ENCODE results near the gene RAP1GAP. TPM values are rescaled to one million over a fixed set of nuclear protein-coding genes. Genes with fewer than 3 reads are reported as not detected.

RAP1GAP gene
- polyA plus RNA-seq, 1 donor from 2014 or later = 9.8 TPM

DNA sequence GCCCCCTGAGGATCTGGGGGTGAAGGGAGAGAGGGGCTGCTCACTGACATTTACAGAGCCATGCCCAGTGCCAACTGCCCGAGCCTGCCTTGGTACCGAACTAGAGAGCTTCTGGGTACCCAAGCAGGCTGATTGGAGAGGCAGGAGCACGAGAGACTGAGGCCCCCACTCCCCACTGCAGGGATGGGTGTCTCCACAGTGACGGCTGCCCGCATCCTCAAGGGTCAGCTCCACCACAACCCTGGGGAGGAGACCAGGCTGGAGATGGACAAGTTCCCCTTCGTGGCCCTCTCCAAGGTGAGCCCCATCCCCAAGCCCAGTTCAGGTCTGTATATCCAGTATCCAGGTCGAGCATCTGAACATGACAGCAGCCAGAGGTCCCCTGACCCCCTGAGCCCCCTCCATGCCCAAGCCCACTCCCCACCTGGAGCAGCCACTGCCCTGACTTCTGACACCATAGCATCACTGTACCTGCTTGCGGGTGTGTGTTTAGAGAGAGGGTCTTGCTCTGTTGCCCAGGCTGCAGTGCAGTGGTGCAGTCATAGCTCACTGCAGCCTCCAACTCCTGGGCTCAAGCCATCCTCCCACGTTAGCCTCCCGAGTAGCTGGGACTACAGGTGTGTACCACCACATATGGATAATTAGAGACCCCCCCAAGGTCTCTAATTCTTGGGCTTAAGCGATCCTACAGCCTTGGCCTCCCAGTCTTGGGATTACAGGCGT, 108.1 kb downstream of the RAP1GAP start:
- no peak overlapping the region for H3K4me3 ChIP-seq (ENCODE audit: low read length)
- no peaks in the 10 kb centered on the region for H3K27me3 ChIP-seq (ENCODE audit: insufficient read depth, low read depth, low read length)

GRCh38 chr1:21559788-21560567, 109.2 kb downstream of the RAP1GAP start:
- no peak overlapping the region for H3K9ac ChIP-seq (ENCODE audit: low read length)
- H3F3A ChIP-seq (ENCODE audit: insufficient read depth, low read length, poor library complexity, severe bottlenecking) = no peaks in the 10 kb centered on the region
- no peaks in the 10 kb centered on the region for H4K20me1 ChIP-seq (ENCODE audit: insufficient read depth)
- H2AFZ ChIP-seq (ENCODE audit: low read depth, low read length) = no peak overlapping the region
- H3K27me3 ChIP-seq (ENCODE audit: insufficient read depth, low read depth, low read length) = no peaks in the 10 kb centered on the region
- TF ChIP-seq EP300 (conservative IDR thresholded peaks at IDR 0.05; ENCODE audit: poor library complexity, severe bottlenecking) = no peak
- no peak for TF ChIP-seq RAD21 (conservative IDR thresholded peaks at IDR 0.05)
- no peak for TF ChIP-seq CTCF (IDR thresholded peaks at IDR 0.05; ENCODE audit: poor library complexity, severe bottlenecking)
- no peaks in the 10 kb centered on the region for H3K79me2 ChIP-seq (replicated peaks; ENCODE audit: insufficient read depth, low read length)
- H3K27ac ChIP-seq (ENCODE audit: low read length) = no peak overlapping the region
- H3K36me3 ChIP-seq (ENCODE audit: insufficient read depth, low read length) = no peaks in the 10 kb centered on the region
- H3K9me2 ChIP-seq (ENCODE audit: insufficient read depth, low read length) = no peaks in the 10 kb centered on the region
- no peak overlapping the region for H3K4me3 ChIP-seq (ENCODE audit: low read length)
- H3K4me2 ChIP-seq (ENCODE audit: low read length) = no peak overlapping the region
- no peaks in the 10 kb centered on the region for H3K9me3 ChIP-seq (ENCODE audit: low read length)

More for the DNA sequence above, 108.1 kb downstream of the RAP1GAP start:
- Histone ChIP-seq H3K9me3 (ENCODE audit: low read length) (no peaks in the 10 kb centered on the region), H3K27ac (ENCODE audit: low read length) (no peak overlapping the region), H3K36me3 (ENCODE audit: insufficient read depth, low read length) (no peaks in the 10 kb centered on the region), H2AFZ (ENCODE audit: low read depth, low read length) (no peak overlapping the region), H4K20me1 (ENCODE audit: insufficient read depth) (no peaks in the 10 kb centered on the region), H3F3A (ENCODE audit: insufficient read depth, low read length, poor library complexity, severe bottlenecking) (no peaks in the 10 kb centered on the region), H3K9ac (ENCODE audit: low read length) (no peak overlapping the region), H3K79me2 (replicated peaks; ENCODE audit: insufficient read depth, low read length) (no peaks in the 10 kb centered on the region), H3K4me2 (ENCODE audit: low read length) (no peak overlapping the region), H3K9me2 (ENCODE audit: insufficient read depth, low read length) (no peaks in the 10 kb centered on the region)
- no peak for TF ChIP-seq CTCF (IDR thresholded peaks at IDR 0.05; ENCODE audit: poor library complexity, severe bottlenecking)
- no peak for TF ChIP-seq POLR2AphosphoS5 (IDR thresholded peaks at IDR 0.05)
- TF ChIP-seq TAF1 (IDR thresholded peaks at IDR 0.05; ENCODE audit: low read depth) = no peak
- TF ChIP-seq RAD21 (conservative IDR thresholded peaks at IDR 0.05) = no peak

GRCh38 chr1:21553116-21553926, 115.8 kb downstream of the RAP1GAP start:
- Histone ChIP-seq H3K79me2 (replicated peaks; ENCODE audit: insufficient read depth, low read length) (no peaks in the 10 kb centered on the region), H3K4me2 (ENCODE audit: low read length) (no peak overlapping the region), H3K27ac (ENCODE audit: low read length) (no peak overlapping the region), H3K27me3 (ENCODE audit: insufficient read depth, low read depth, low read length) (no peaks in the 10 kb centered on the region), H3K4me3 (ENCODE audit: low read length) (no peak overlapping the region), H3K9me2 (ENCODE audit: insufficient read depth, low read length) (no peaks in the 10 kb centered on the region), H3K9ac (ENCODE audit: low read length) (no peak overlapping the region), H2AFZ (ENCODE audit: low read depth, low read length) (no peak overlapping the region), H3F3A (ENCODE audit: insufficient read depth, low read length, poor library complexity, severe bottlenecking) (no peaks in the 10 kb centered on the region), H3K9me3 (ENCODE audit: low read length) (no peaks in the 10 kb centered on the region), H3K36me3 (ENCODE audit: insufficient read depth, low read length) (no peaks in the 10 kb centered on the region), H4K20me1 (ENCODE audit: insufficient read depth) (no peaks in the 10 kb centered on the region)
- TF ChIP-seq MXI1 (conservative IDR thresholded peaks at IDR 0.05; ENCODE audit: poor library complexity, severe bottlenecking) = no peak
- no peak for TF ChIP-seq RAD21 (conservative IDR thresholded peaks at IDR 0.05)
- no peak for TF ChIP-seq CTCF (IDR thresholded peaks at IDR 0.05; ENCODE audit: poor library complexity, severe bottlenecking)
- no peak for TF ChIP-seq POLR2AphosphoS5 (IDR thresholded peaks at IDR 0.05)
- no peak for TF ChIP-seq EP300 (conservative IDR thresholded peaks at IDR 0.05; ENCODE audit: poor library complexity, severe bottlenecking)
- TF ChIP-seq TAF1 (IDR thresholded peaks at IDR 0.05; ENCODE audit: low read depth) = no peak
- no peak for TF ChIP-seq REST (IDR thresholded peaks at IDR 0.05; ENCODE audit: borderline replicate concordance)
- TF ChIP-seq EZH2 (IDR thresholded peaks at IDR 0.05; ENCODE audit: borderline replicate concordance, insufficient read depth, low read length, poor library complexity, severe bottlenecking) = no peak

All from neural cell (in vitro differentiated cells).